GM19452 (cell line): ENCODE data around the gene ZNF133.

Source experiments
- ATAC-seq: cut with Tn5 transposase; IDR thresholded peaks from one replicate; pipeline ENCODE4 v1.9.1; 2021; ENCODE audit not compliant: unreplicated experiment

Gene ZNF133

DNA sequence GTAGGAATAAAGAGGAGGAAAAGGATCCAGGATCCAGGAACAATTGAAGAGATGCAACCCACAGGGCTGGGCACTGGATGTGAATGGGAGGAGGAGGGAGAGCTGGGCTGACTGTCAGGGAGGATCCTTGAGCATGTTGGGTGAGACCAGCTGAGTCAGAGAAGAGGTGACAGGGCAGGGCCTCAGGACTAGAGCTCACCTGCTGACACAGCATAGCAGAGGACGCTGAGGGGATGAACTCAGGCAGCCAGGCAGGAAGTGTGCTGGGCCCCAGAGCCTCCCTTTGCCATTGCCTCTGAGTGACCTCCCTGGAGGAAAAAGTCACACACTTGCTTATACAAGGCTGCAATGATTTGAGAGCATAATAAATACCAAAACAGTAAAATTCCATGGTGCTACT is 72.3 kb downstream of the ZNF133 start:
- no peak for ATAC-seq

DNA sequence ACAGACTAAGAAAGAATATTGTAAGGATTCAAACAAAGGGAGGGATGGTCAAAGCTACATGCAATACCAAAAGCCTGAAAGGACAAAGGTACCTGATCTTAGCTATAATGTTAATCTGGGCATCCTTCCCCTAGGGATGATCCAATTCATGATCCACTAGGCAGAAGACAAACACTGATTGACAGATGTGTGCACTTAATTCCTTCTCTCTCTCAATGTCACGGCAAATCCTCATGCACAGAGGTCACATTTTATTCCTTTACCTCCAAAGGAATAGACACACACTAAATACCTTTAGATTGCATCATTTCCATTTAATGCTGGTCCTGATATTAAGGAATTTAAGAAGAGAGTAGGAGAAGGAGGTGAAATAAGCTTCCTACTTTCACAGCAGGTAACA is 73.4 kb downstream of the ZNF133 start:
- ATAC-seq, result no peak

DNA sequence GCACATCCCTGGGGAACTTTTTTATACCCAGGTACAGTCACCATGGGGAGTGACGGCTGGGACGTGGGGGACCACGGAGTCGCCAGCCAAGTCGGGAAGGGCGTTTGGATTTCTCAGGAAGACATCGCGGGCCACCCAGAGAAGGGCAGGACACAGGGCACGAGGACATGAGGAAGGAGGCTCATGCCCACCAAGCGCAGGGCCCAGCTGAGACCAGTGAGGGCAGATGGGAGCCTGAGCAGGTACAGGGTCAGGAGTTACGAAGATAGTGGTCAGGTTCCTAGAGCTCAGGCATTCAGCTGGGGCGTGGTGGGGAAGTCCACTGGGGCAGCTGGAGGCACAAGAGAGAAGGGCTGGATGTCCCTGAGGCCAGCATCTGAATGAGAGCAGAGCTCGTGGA is 74.6 kb downstream of the ZNF133 start:
- ATAC-seq, result no peak

DNA sequence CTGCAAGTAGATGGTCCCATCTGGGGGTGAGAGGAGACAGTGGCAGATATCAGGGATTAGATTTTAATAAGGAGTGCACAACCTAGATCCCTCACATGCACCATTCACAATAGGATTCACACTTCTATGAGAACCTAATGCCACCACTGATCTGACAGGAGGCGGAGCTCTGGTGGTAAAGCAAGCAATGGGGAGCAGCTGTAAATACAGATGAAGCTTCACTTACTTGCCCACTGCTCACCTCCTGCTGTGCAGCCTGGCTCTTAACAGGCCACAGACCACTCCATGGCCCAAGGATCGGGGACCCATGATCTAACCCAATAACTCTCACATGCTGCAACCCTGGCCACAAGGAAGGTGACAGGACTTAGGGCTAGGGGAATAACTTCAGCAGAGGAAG is 75.4 kb downstream of the ZNF133 start:
- no peak for ATAC-seq

DNA sequence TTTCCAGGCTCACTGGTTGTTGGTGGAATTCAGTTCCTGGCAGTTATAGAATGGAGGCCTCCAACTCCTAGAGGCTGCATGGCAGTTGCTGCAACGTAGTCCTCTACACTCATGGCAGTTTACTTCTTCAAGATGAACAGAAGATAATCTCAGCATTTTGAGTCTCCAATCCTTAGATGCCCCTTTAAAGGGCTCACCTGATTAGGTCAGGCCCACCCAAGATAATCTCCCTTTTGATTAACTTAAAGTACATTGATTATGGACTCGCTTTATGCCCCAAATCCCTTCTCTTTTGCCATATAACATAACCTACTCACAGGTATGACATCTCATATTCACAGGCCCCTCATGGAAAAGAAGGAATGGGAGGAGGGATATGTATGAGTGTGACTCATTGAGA is 76.4 kb downstream of the ZNF133 start:
- ATAC-seq, result no peak
